Astrocyte (in vitro differentiated cells and primary cell): ENCODE measurements around the gene MYBL2.

Experiments
- EZH2 ChIP-seq: IDR thresholded peaks from 2 replicates; pipeline ENCODE4 v1.6.1; 2012; ENCODE audit warnings: mild to moderate bottlenecking, low read length, inconsistent platforms; ENCODE audit not compliant: insufficient read depth
- TF ChIP-seq, protein P1 (sequence below): IDR thresholded peaks from 2 replicates; pipeline ENCODE4 v1.5.1; 2011; ENCODE audit warnings: low read depth, mild to moderate bottlenecking, inconsistent platforms, low read length, moderate library complexity; ENCODE audit not compliant: insufficient read depth

GRCh38 chr20:43720007-43720406 lies 53.1 kb downstream of the MYBL2 start:
- TF ChIP-seq, protein P1, sequence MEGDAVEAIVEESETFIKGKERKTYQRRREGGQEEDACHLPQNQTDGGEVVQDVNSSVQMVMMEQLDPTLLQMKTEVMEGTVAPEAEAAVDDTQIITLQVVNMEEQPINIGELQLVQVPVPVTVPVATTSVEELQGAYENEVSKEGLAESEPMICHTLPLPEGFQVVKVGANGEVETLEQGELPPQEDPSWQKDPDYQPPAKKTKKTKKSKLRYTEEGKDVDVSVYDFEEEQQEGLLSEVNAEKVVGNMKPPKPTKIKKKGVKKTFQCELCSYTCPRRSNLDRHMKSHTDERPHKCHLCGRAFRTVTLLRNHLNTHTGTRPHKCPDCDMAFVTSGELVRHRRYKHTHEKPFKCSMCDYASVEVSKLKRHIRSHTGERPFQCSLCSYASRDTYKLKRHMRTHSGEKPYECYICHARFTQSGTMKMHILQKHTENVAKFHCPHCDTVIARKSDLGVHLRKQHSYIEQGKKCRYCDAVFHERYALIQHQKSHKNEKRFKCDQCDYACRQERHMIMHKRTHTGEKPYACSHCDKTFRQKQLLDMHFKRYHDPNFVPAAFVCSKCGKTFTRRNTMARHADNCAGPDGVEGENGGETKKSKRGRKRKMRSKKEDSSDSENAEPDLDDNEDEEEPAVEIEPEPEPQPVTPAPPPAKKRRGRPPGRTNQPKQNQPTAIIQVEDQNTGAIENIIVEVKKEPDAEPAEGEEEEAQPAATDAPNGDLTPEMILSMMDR: no peak
- TF ChIP-seq EZH2: no peak
